Vagina (tissue), 2 donors: Measurements from ENCODE around the gene TMEM270.

Source experiments
- CTCF ChIP-seq, 3 experiments: fragments of 450-650 bp in 2 of 3; fragments of 200-600 bp in 1 of 3; sonication (generic) in 1 of 3; IDR thresholded peaks; one replicate each; pipeline ENCODE4 v1.5.1; 2017 to 2019; ENCODE audit warnings: antibody characterized with exemption in 3 of 3, mild to moderate bottlenecking in 2 of 3, moderate library complexity in 2 of 3
- POLR2A ChIP-seq, 2 donors: fragments of 450-650 bp; IDR thresholded peaks; one replicate each; pipeline ENCODE4 v1.6.1; 2017; ENCODE audit warnings: antibody characterized with exemption in 2 of 2, mild to moderate bottlenecking in 2 of 2, moderate library complexity in 2 of 2
- POLR2AphosphoS5 ChIP-seq, 2 donors: sonication (generic); formaldehyde crosslinking; IDR thresholded peaks; one replicate each; pipeline ENCODE4 v1.9.0; 2017; ENCODE audit warnings: antibody characterized with exemption in 2 of 2, mild to moderate bottlenecking in 2 of 2, low read depth in 1 of 2; ENCODE audit not compliant: insufficient read depth in 1 of 2

DNA sequence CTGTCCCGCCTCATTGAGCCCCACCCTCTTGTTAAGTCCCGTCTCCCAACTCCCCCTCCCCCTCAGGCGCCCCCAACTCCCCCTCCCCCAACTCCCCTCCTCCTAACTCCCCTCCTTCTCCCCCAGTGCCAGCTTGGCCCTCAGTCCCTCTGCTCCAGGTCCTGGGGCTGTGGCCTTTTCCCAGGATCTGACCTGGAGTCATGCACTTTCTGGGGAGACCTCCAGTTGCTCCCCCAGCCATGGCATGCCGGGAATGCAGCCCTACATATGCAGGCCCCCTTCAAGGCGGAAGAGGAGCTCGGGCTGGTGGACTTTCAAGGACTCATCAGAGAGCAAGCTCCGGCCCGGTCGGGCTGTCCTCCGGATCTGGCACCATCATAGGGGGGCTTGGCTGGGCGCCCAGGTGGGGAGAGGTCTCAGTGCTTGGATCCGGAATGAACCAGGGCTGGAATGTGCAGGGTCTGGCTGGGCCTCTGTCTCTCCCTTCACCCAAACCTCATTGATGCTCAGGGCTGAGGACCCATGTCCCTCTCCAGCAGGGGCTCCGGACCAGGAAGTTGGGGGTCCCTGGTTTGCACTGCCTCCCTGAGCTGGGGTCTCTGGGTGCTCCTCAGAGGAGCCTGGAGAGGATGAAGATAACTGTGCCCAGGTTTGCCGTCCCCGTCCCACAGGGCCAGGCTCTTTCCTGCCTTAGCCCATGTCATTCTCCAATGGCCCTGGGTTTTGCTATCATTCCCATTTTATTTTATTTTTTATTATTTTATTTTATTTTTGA is 41.1 kb downstream of the TMEM270 start:
- TF ChIP-seq CTCF (IDR thresholded peaks at IDR 0.05) (no peak), POLR2AphosphoS5 (IDR thresholded peaks at IDR 0.05; ENCODE audit: insufficient read depth in 1 of 2, low read depth in 1 of 2) (no peak), POLR2A (IDR thresholded peaks at IDR 0.05) (no peak)
